HG03064 (cell line): Measurements from ENCODE around the gene LATS2.

Experiments used
- ATAC-seq: cut with Tn5 transposase; IDR thresholded peaks from one replicate; pipeline ENCODE4 v1.9.1; 2021; ENCODE audit warnings: low read depth; ENCODE audit not compliant: unreplicated experiment

The LATS2 gene

GRCh38 chr13:21048901-21049698 lies 12.3 kb downstream of the LATS2 start:
- ATAC-seq: no peak

GRCh38 chr13:21047591-21048282 lies 13.6 kb downstream of the LATS2 start:
- no peak for ATAC-seq

GRCh38 chr13:21047087-21047486 lies 14.3 kb downstream of the LATS2 start:
- no peak for ATAC-seq

GRCh38 chr13:21046203-21046602 lies 15.2 kb downstream of the LATS2 start:
- no peak for ATAC-seq

- no peak for ATAC-seq
These were observed 16.3 kb downstream of the LATS2 start for GRCh38 chr13:21045100-21045499.

- ATAC-seq: no peak
These were observed 17.5 kb downstream of the LATS2 start for GRCh38 chr13:21043898-21044297.

GRCh38 chr13:21040120-21040826 lies 21.1 kb downstream of the LATS2 start:
- no peak for ATAC-seq

GRCh38 chr13:21039097-21039800 lies 22.1 kb downstream of the LATS2 start:
- no peak for ATAC-seq

- ATAC-seq: no peak
These were observed 23.7 kb downstream of the LATS2 start for GRCh38 chr13:21037656-21038055.

GRCh38 chr13:21035498-21035897 lies 25.9 kb downstream of the LATS2 start:
- no peak for ATAC-seq

- no peak for ATAC-seq
These were observed 26.7 kb downstream of the LATS2 start for GRCh38 chr13:21034603-21035191.

GRCh38 chr13:21033856-21034602 lies 27.4 kb downstream of the LATS2 start:
- no peak for ATAC-seq

GRCh38 chr13:21033212-21033840 lies 28.1 kb downstream of the LATS2 start:
- ATAC-seq: no peak

- ATAC-seq: no peak
These were observed 28.7 kb downstream of the LATS2 start for GRCh38 chr13:21032656-21033055.

GRCh38 chr13:21031594-21032275 lies 29.7 kb downstream of the LATS2 start:
- no peak for ATAC-seq

- no peak for ATAC-seq
These were observed 35.8 kb downstream of the LATS2 start for GRCh38 chr13:21025539-21025938.

GRCh38 chr13:21022056-21022979 lies 39.1 kb downstream of the LATS2 start:
- no peak for ATAC-seq

- ATAC-seq: no peak
These were observed 40.8 kb downstream of the LATS2 start for GRCh38 chr13:21020581-21020980.
